Mucosa of stomach (tissue), 1 donor: ENCODE measurements around the gene CSMD2.

Experiments used
- H3K27me3 ChIP-seq: one replicate; pipeline ENCODE4 v1.7.0; 2013; ENCODE audit warnings: mild to moderate bottlenecking, low read length; ENCODE audit not compliant: control insufficient read depth, insufficient read depth
- H3K36me3 ChIP-seq: one replicate; pipeline ENCODE4 v1.7.0; 2013; ENCODE audit warnings: low read length; ENCODE audit not compliant: control insufficient read depth, insufficient read depth
- H3K4me1 ChIP-seq: one replicate; pipeline ENCODE4 v1.7.0; 2013; ENCODE audit warnings: mild to moderate bottlenecking, low read length; ENCODE audit not compliant: control insufficient read depth, insufficient read depth
- H3K4me3 ChIP-seq: one replicate; pipeline ENCODE4 v1.7.0; 2013; ENCODE audit warnings: low read length
- H3K9ac ChIP-seq: one replicate; pipeline ENCODE4 v1.7.0; 2013; ENCODE audit warnings: mild to moderate bottlenecking, low read length, moderate library complexity
- H3K9me3 ChIP-seq: one replicate; pipeline ENCODE4 v1.7.0; 2013; ENCODE audit warnings: mild to moderate bottlenecking, low read length, moderate library complexity; ENCODE audit not compliant: control insufficient read depth
- donor health status: Pancreatic carcinoma.

Gene CSMD2

GRCh38 chr1:34175744-34176143, 10.7 kb upstream of the CSMD2 start:
- Histone ChIP-seq H3K9ac (no peak overlapping the region), H3K9me3 (no peaks in the 10 kb centered on the region), H3K27me3 (peaks cover 38% of the 10 kb centered on the region), H3K36me3 (no peaks in the 10 kb centered on the region), H3K4me3 (no peak overlapping the region), H3K4me1 (no peaks in the 10 kb centered on the region)

DNA sequence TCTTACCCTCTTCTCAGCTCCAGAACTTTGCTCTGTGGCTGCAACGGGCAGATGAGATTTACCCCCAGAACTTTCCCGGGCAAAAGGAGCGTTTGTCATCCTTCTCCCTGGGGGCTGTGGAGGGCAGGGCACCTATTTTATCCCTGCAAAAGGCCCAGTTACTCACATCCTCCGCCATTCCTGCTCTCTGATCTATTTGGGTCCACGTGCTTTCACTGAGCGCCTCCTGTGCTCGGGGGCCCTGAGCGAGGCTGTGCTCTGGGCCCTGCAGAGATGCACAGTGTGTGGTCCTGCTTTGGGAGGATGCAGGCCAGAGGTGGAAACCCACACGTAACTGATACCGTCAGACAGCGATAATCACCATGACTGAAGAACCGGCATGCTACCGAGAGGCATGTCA, 2.4 kb upstream of the CSMD2 start:
- H3K27me3 ChIP-seq, result peaks cover 64% of the 10 kb centered on the region
- H3K9ac ChIP-seq, result no peak overlapping the region

DNA sequence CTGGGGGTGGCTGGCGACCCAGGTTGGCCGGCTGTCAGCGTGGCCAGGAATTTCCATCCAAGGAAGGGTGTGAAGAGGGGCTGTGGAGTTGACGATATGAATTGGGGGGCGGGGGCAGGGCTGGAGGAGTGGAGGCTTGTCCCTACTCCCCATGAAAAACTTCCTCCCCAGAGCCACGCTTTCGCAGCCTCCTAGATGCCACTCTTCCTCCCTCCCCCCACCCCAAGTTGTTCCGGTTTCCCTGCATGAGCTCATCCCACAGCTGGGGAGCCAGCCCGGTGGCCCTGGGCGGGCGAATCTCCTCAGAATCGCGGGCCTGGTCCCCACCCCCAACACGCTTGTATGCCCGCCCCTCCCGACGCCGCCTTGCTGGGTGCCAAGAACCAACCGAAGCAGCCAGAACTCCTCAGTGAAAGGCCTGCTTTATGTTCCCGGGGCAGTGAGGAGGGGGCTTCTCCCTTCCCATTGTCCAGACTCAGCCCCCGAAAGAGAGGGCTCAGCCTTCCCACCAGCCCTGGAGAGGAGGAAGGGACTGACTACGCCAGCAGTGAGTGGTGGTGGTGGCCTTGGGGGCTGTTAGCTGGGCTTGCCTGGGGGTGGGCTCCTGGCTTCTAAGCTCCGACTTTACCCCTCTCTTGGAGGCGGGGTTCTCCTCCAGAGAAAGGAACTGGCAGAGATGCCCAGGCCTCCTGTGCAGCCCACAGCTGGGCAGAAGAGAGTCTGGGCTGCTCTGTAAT, 1.8 kb upstream of the CSMD2 start:
- no peaks in the 10 kb centered on the region for H3K36me3 ChIP-seq
- peaks cover 9% of the 10 kb centered on the region for H3K4me1 ChIP-seq
- H3K4me3 ChIP-seq, result no peak overlapping the region
- H3K27me3 ChIP-seq, result peaks cover 64% of the 10 kb centered on the region
- H3K9ac ChIP-seq, result no peak overlapping the region
- H3K9me3 ChIP-seq, result no peaks in the 10 kb centered on the region

More for the DNA sequence above, 2.4 kb upstream of the CSMD2 start:
- Histone ChIP-seq H3K4me3 (no peak overlapping the region), H3K36me3 (no peaks in the 10 kb centered on the region), H3K4me1 (peaks cover 9% of the 10 kb centered on the region), H3K9me3 (no peaks in the 10 kb centered on the region)

GRCh38 chr1:34166191-34166624, 1.2 kb upstream of the CSMD2 start:
- H3K4me3 ChIP-seq, result no peak overlapping the region
- no peaks in the 10 kb centered on the region for H3K36me3 ChIP-seq
- peaks cover 9% of the 10 kb centered on the region for H3K4me1 ChIP-seq
- H3K27me3 ChIP-seq, result peaks cover 66% of the 10 kb centered on the region
- H3K9me3 ChIP-seq, result no peaks in the 10 kb centered on the region
- no peak overlapping the region for H3K9ac ChIP-seq

DNA sequence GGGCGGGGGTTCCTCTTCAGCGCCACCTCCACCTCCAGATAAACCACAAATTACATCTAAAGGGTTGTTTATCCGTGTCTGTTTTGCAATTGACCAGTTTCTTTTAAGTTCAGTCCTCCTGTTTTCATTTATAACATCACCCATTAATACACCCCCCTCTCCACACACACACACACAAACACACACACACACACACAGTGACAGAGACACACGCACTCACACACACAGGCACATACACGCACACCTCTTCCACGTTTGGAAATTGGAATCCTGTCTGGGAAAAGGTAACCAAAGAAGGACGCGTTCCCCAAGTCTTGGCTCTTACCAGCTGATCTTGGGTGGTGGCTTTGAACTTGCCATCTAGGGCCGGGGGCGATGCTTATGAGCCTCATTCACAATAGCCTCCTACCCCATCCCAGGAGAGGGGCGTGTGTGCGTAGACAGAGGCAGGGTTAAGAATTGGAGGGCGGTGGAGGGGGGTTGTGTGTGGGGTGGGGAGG, 442 bp upstream of the CSMD2 start:
- H3K4me3 ChIP-seq, result no peak overlapping the region
- H3K27me3 ChIP-seq, result peaks cover 68% of the 10 kb centered on the region
- H3K36me3 ChIP-seq, result no peaks in the 10 kb centered on the region
- H3K4me1 ChIP-seq, result peaks cover 9% of the 10 kb centered on the region
- no peak overlapping the region for H3K9ac ChIP-seq
- no peaks in the 10 kb centered on the region for H3K9me3 ChIP-seq

- Histone ChIP-seq H3K9ac (peak overlapping the region; percentile 0), H3K9me3 (no peaks in the 10 kb centered on the region), H3K4me3 (no peak overlapping the region), H3K27me3 (peaks cover 69% of the 10 kb centered on the region), H3K4me1 (peaks cover 9% of the 10 kb centered on the region), H3K36me3 (no peaks in the 10 kb centered on the region)
Observed at GRCh38 chr1:34163792-34164731, 968 bp downstream of the CSMD2 start.

- no peaks in the 10 kb centered on the region for H3K36me3 ChIP-seq
- H3K9me3 ChIP-seq, result no peaks in the 10 kb centered on the region
- H3K27me3 ChIP-seq, result peaks cover 66% of the 10 kb centered on the region
- no peak overlapping the region for H3K4me3 ChIP-seq
- peak overlapping the region; percentile 0 for H3K9ac ChIP-seq
- H3K4me1 ChIP-seq, result peaks cover 9% of the 10 kb centered on the region
Observed at GRCh38 chr1:34162852-34163766, 1.9 kb downstream of the CSMD2 start.

DNA sequence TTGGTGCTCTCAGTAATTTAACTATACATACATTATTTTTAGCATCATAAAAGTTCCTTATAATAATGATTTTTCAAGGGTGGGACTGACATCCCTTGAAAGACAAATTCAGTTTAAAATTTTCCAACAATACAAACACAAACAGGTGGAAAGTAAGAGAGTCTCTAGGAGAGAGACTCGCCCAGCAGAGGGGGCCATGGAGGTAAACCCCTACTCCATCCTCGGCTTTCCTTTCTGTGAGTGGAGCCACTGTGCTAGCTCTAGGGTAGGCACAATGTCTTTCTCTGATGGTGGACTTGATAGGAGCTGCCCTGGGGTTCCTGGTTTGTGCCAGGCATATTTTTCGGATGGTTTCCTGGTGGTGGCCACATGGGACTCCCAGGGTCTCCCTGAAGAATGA, 8.3 kb downstream of the CSMD2 start:
- peaks cover 16% of the 10 kb centered on the region for H3K27me3 ChIP-seq
- H3K9me3 ChIP-seq, result no peaks in the 10 kb centered on the region
- no peak overlapping the region for H3K4me3 ChIP-seq
- no peaks in the 10 kb centered on the region for H3K36me3 ChIP-seq
- H3K9ac ChIP-seq, result no peak overlapping the region
- no peaks in the 10 kb centered on the region for H3K4me1 ChIP-seq

DNA sequence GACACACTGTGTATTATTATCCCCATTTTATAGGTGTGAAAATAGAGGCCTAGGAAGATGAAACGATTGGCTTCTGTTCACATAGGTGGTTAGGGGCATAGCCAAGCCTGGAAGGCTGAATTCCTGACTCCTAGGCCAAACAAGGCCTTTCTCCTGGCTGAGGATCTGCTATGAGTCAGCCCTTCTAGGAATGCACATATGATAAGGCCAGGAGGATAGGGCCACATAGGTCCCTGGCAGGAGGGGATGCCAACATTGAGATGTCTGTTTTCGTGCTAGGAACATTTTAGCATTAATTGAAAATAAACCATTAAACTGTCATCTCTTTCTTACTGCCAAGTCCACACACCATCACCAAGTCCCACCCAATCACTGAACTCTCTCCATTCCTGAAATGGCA, 9.2 kb downstream of the CSMD2 start:
- Histone ChIP-seq H3K4me1 (no peaks in the 10 kb centered on the region), H3K9ac (no peak overlapping the region), H3K27me3 (peaks cover 11% of the 10 kb centered on the region), H3K36me3 (no peaks in the 10 kb centered on the region), H3K9me3 (no peaks in the 10 kb centered on the region), H3K4me3 (no peak overlapping the region)

DNA sequence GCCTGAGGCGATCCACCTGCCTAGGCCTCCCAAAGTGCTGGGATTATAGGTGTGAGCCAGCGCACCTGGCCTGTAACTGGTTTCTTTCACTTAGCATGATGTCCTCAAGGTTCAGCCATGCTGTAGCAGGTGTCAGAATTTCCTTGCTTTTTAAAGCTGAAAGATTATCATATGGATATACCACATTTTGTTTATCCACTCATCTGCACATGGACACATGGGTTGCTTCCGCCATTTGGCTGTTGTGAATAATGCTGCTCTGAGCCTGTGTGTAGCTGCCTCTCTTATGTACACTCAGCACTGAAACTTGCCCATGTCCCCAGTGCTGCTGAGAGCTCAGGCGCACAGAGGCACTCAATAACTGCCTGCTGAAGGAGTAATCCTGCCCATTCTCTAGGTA, 11.8 kb downstream of the CSMD2 start:
- peaks cover 4% of the 10 kb centered on the region for H3K27me3 ChIP-seq
- no peaks in the 10 kb centered on the region for H3K9me3 ChIP-seq
- no peak overlapping the region for H3K9ac ChIP-seq
- H3K36me3 ChIP-seq, result no peaks in the 10 kb centered on the region
- no peak overlapping the region for H3K4me3 ChIP-seq
- H3K4me1 ChIP-seq, result no peaks in the 10 kb centered on the region

- Histone ChIP-seq H3K27me3 (no peaks in the 10 kb centered on the region), H3K4me3 (no peak overlapping the region), H3K4me1 (no peaks in the 10 kb centered on the region), H3K36me3 (no peaks in the 10 kb centered on the region), H3K9me3 (no peaks in the 10 kb centered on the region), H3K9ac (no peak overlapping the region)
Observed at GRCh38 chr1:34149501-34149900, 15.5 kb downstream of the CSMD2 start.
